ENCODE measurements around the gene OSBPL1A. TPM values are rescaled to one million over a fixed set of nuclear protein-coding genes. Genes with fewer than 3 reads are reported as not detected.

Gene OSBPL1A
- polyA plus RNA-seq, 1 of the 3 experiments (the other 2 are of a cell fraction), result 21.3 TPM

DNA sequence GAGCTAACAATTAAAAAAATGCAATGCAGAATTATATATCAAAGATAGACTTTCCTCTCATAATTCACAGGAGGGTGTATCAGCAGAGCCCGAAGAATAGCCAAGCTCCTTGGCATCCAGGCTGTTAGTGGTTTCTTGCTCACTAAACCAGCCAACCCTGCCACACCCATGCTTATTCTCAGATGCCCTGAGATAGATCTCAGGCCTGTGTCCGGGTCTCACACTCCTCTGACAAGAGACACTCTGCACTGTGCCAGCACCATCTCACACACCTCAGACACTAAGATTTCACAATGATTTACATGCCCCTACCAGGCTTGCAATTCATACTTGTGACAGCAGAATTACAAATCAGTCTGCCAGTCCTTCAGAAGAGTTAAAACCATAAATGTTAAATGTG lies 64.5 kb downstream of the OSBPL1A start:
- Histone ChIP-seq H3K4me2 (no peak overlapping the region), H3K9me2 (no peaks in the 10 kb centered on the region), H3K27ac (ENCODE audit: low read depth in 2 of 2, low read length in 1 of 2) (no peak overlapping the region), H4K20me1 (ENCODE audit: insufficient read depth) (no peaks in the 10 kb centered on the region), H3K36me3 (replicated peaks in 1 of 2; ENCODE audit: control insufficient read depth in 1 of 2, insufficient read depth in 2 of 2, low read length in 1 of 2) (peaks cover 0 to 5% of the 10 kb centered on the region in 2 experiments), H3F3A (replicated peaks; ENCODE audit: insufficient read depth) (no peaks in the 10 kb centered on the region), H3K27me3 (ENCODE audit: insufficient read depth) (no peaks in the 10 kb centered on the region), H3K79me2 (ENCODE audit: insufficient read depth) (no peaks in the 10 kb centered on the region), H3K9me3 (no peaks in the 10 kb centered on the region), H2AFZ (ENCODE audit: low read depth) (no peak overlapping the region), H3K4me3 (ENCODE audit: low read depth in 2 of 2, low read length in 1 of 2) (no peak overlapping the region), H3K4me1 (ENCODE audit: control insufficient read depth in 1 of 2, insufficient read depth in 2 of 2, low read depth in 1 of 2, low read length in 1 of 2) (no peaks in the 10 kb centered on the region), H3K9ac (no peak overlapping the region)
- ChIA-PET CTCF (interaction anchor here (1.0 kb wide), 1 partner anchor 22 kb away, joined by 5 read pairs; no protein-coding TSS in a partner anchor), POLR2A (no interaction called here)
- 72% methylated on average over 2 of the region's 2 CpGs for WGBS (ENCODE audit: low lambda C conversion rate)
- DNase-seq, result no peak
- TF ChIP-seq RCOR1 (IDR thresholded peaks at IDR 0.05; ENCODE audit: low read length) (no peak), TCF12 (IDR thresholded peaks at IDR 0.05) (no peak), ELF1 (IDR thresholded peaks at IDR 0.05) (no peak), RAD21 (IDR thresholded peaks at IDR 0.05; ENCODE audit: low read length) (no peak), RXRA (IDR thresholded peaks at IDR 0.05; ENCODE audit: borderline replicate concordance, low read depth) (no peak), YY1 (IDR thresholded peaks at IDR 0.05; ENCODE audit: low read depth) (no peak), EP300 (IDR thresholded peaks at IDR 0.05; ENCODE audit: borderline replicate concordance in 1 of 2, low read depth in 1 of 2, low read length in 1 of 2) (no peak), MEF2A (IDR thresholded peaks at IDR 0.05; ENCODE audit: borderline replicate concordance, low read depth) (no peak), RFX5 (IDR thresholded peaks at IDR 0.05; ENCODE audit: low read length) (no peak)
- TF ChIP-seq, protein P1, sequence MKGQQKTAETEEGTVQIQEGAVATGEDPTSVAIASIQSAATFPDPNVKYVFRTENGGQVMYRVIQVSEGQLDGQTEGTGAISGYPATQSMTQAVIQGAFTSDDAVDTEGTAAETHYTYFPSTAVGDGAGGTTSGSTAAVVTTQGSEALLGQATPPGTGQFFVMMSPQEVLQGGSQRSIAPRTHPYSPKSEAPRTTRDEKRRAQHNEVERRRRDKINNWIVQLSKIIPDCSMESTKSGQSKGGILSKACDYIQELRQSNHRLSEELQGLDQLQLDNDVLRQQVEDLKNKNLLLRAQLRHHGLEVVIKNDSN (IDR thresholded peaks at IDR 0.05; ENCODE audit: borderline replicate concordance, low read depth), result no peak
- TF ChIP-seq, protein P2, sequence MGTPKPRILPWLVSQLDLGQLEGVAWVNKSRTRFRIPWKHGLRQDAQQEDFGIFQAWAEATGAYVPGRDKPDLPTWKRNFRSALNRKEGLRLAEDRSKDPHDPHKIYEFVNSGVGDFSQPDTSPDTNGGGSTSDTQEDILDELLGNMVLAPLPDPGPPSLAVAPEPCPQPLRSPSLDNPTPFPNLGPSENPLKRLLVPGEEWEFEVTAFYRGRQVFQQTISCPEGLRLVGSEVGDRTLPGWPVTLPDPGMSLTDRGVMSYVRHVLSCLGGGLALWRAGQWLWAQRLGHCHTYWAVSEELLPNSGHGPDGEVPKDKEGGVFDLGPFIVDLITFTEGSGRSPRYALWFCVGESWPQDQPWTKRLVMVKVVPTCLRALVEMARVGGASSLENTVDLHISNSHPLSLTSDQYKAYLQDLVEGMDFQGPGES (IDR thresholded peaks at IDR 0.05; ENCODE audit: low read depth, low read length), result no peak

GRCh38 chr18:24326211-24326610 lies 71.4 kb downstream of the OSBPL1A start:
- Histone ChIP-seq H2AFZ (ENCODE audit: low read depth) (no peak overlapping the region), H3K9me2 (no peaks in the 10 kb centered on the region), H3K27me3 (ENCODE audit: insufficient read depth) (no peaks in the 10 kb centered on the region), H3K4me1 (ENCODE audit: control insufficient read depth in 1 of 2, insufficient read depth in 2 of 2, low read depth in 1 of 2, low read length in 1 of 2) (no peaks in the 10 kb centered on the region), H3K4me2 (no peak overlapping the region), H3K9ac (no peak overlapping the region), H3K4me3 (ENCODE audit: low read depth in 2 of 2, low read length in 1 of 2) (no peak overlapping the region), H3K27ac (ENCODE audit: low read depth in 2 of 2, low read length in 1 of 2) (no peak overlapping the region), H3K9me3 (no peaks in the 10 kb centered on the region), H3K36me3 (replicated peaks in 1 of 2; ENCODE audit: control insufficient read depth in 1 of 2, insufficient read depth in 2 of 2, low read length in 1 of 2) (no peaks in the 10 kb centered on the region), H3F3A (replicated peaks; ENCODE audit: insufficient read depth) (peaks cover 10% of the 10 kb centered on the region), H3K79me2 (ENCODE audit: insufficient read depth) (no peaks in the 10 kb centered on the region), H4K20me1 (ENCODE audit: insufficient read depth) (no peaks in the 10 kb centered on the region)
- DNase-seq, result no peak
- WGBS (ENCODE audit: low lambda C conversion rate), result 100% methylated on average over 3 of the region's 3 CpGs
- ChIA-PET POLR2A (no interaction called here), CTCF (no interaction called here)
- TF ChIP-seq MEF2A (IDR thresholded peaks at IDR 0.05; ENCODE audit: borderline replicate concordance, low read depth), result no peak
- TF ChIP-seq YY1 (IDR thresholded peaks at IDR 0.05; ENCODE audit: low read depth), result no peak
- no peak for TF ChIP-seq GABPA (IDR thresholded peaks at IDR 0.05; ENCODE audit: low read depth)
- TF ChIP-seq RCOR1 (IDR thresholded peaks at IDR 0.05; ENCODE audit: low read length), result no peak
- no peak for TF ChIP-seq FOXM1 (IDR thresholded peaks at IDR 0.05; ENCODE audit: low read depth)
- no peak for TF ChIP-seq ZBTB33 (IDR thresholded peaks at IDR 0.05; ENCODE audit: borderline replicate concordance, low read depth)
- TF ChIP-seq FOSL2 (IDR thresholded peaks at IDR 0.05; ENCODE audit: borderline replicate concordance, low read depth), result no peak
- no peak for TF ChIP-seq TEAD4 (IDR thresholded peaks at IDR 0.05; ENCODE audit: borderline replicate concordance, insufficient read depth)
- TF ChIP-seq EP300 (IDR thresholded peaks at IDR 0.05; ENCODE audit: borderline replicate concordance in 1 of 2, low read depth in 1 of 2, low read length in 1 of 2), result no peak
- TF ChIP-seq, protein P3, sequence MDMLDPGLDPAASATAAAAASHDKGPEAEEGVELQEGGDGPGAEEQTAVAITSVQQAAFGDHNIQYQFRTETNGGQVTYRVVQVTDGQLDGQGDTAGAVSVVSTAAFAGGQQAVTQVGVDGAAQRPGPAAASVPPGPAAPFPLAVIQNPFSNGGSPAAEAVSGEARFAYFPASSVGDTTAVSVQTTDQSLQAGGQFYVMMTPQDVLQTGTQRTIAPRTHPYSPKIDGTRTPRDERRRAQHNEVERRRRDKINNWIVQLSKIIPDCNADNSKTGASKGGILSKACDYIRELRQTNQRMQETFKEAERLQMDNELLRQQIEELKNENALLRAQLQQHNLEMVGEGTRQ (IDR thresholded peaks at IDR 0.05; ENCODE audit: borderline replicate concordance, low read depth, low read length), result no peak
- no peak for TF ChIP-seq RAD21 (IDR thresholded peaks at IDR 0.05; ENCODE audit: low read length)
- TF ChIP-seq, protein P1 (IDR thresholded peaks at IDR 0.05; ENCODE audit: borderline replicate concordance, low read depth), result no peak
- TF ChIP-seq ELF1 (IDR thresholded peaks at IDR 0.05), result no peak
- no peak for TF ChIP-seq TCF12 (IDR thresholded peaks at IDR 0.05)
- no peak for TF ChIP-seq RFX5 (IDR thresholded peaks at IDR 0.05; ENCODE audit: low read length)
- no peak for TF ChIP-seq SIN3A (IDR thresholded peaks at IDR 0.05; ENCODE audit: borderline replicate concordance, low read depth, low read length)
- TF ChIP-seq RXRA (IDR thresholded peaks at IDR 0.05; ENCODE audit: borderline replicate concordance, low read depth), result no peak
- no peak for TF ChIP-seq FOXJ3 (CRISPR knock-in tag; IDR thresholded peaks at IDR 0.05)
- no peak for TF ChIP-seq CHD2 (IDR thresholded peaks at IDR 0.05; ENCODE audit: low read length, partially characterized antibody)
- TF ChIP-seq, protein P2 (IDR thresholded peaks at IDR 0.05; ENCODE audit: low read depth, low read length), result no peak

Measured in SK-N-SH (cell line).